ENCODE measurements around the gene CAST.
"Not testable (repeated sequence)": the region's sequence is repeated elsewhere in the genome, so short reads cannot be mapped to it uniquely, and the experiment has no call there.

The CAST gene

GRCh38 chr5:96790961-96791504, 128.9 kb downstream of the CAST start:
- no peak for DNase-seq (ENCODE audit: low read depth, low spot score)
- H3K4me3 ChIP-seq (ENCODE audit: low read length), result no peak overlapping the region

DNA sequence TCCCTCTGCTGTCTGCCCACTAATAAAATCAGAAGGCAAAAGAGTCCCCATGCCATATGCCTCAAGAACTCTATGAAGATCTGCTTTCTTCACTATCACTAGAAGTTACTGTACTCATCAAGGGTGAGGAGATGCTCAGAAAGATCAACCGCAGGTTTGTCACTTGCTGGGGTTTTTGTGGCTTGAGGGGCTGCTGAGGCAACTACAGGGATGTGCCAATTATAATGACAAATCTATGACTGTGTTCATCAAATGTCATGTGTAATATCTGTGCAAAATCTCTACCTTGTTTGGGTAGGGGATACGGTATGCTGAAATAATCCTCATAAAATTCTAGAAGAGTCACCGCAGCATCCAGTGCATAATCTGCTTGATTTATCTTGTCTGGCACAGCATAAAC, 132.6 kb downstream of the CAST start:
- DNase-seq (ENCODE audit: low read depth, low spot score), result peak; percentile 79
- H3K4me3 ChIP-seq (ENCODE audit: low read length), result no peak overlapping the region

- DNase-seq (ENCODE audit: low read depth, low spot score), result no peak
- H3K4me3 ChIP-seq (ENCODE audit: low read length), result no peak overlapping the region
These were observed 133.4 kb downstream of the CAST start for GRCh38 chr5:96795626-96796025.

- H3K4me3 ChIP-seq (ENCODE audit: low read length), result no peak overlapping the region
These were observed 134.3 kb downstream of the CAST start for GRCh38 chr5:96796434-96796833.

DNA sequence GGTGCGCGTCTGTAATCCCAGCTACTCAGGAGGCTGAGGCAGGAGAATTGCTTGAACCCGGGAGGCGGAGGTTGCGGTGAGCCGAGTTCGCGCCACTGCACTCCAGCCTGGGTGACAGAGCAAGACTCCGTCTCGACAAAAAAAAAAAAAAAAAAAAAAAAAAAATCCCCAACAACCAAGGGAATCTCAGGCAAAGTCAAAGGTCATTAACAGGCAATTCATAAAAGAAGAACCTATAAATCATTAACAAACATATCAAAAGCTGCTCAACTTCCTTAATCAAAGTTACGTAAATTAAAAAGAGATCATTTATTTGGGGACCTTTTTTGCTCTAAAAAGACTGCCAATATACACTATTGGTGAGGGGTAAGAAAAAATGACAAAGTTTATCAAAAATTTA, 139.5 kb downstream of the CAST start:
- DNase-seq (ENCODE audit: low read depth, low spot score); H3K4me3 ChIP-seq (ENCODE audit: low read length): not testable (repeated sequence)

More at GRCh38 chr5:96796434-96796833, 134.3 kb downstream of the CAST start:
- no peak for DNase-seq (ENCODE audit: low read depth, low spot score)

GRCh38 chr5:96807075-96807654, 145.0 kb downstream of the CAST start:
- no peak for DNase-seq (ENCODE audit: low read depth, low spot score)
- H3K4me3 ChIP-seq (ENCODE audit: low read length), result peak overlapping the region; percentile 76

DNA sequence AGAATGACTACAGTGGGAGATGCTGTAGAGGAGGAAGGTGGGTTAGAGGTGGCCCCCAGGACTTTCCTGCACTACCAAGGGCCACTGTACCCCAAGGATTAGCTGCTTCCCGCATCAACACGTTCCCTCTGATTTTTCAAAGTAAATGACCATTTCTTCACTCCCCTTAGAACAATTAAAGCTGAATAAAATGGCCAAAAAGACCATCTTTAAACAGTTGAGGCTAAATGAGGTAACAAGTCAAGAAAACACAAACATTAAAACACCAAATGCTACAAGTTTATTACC, 146.3 kb downstream of the CAST start:
- peak overlapping the region; percentile 76 for H3K4me3 ChIP-seq (ENCODE audit: low read length)
- no peak for DNase-seq (ENCODE audit: low read depth, low spot score)

DNA sequence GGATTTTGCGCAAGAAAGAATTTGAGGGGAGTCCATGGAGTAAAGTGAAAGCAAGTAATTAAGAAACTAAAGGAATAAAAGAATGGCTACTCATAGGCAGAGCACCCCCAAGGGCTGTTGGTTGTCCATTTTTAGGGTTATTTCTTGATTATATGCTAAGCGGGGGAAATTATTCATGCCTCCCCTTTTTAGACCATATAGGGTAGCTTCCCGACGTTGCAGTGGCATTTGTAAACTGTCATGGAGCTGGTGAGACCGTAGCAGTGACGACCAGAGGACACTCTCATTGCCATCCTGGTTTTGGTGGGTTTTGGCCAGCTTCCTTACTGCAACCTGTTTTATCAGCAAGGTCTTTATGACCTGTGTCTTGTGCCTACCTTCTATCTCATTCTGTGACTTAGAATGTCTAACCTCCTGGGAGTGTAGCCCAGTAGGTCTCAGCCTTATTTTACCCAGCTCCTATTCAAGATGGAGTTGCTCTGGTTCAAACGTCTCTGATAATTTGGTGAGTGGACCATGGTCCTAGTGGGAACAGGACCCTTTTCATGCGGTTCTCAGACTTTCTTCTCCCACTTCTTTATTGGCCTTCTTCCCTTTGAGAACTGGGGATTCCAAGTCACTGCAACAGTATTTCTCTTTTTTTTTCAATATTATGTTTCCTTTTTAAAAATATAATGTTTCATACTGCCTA, 146.8 kb downstream of the CAST start:
- peak overlapping the region; percentile 76 for H3K4me3 ChIP-seq (ENCODE audit: low read length)
- DNase-seq (ENCODE audit: low read depth, low spot score), result no peak

DNA sequence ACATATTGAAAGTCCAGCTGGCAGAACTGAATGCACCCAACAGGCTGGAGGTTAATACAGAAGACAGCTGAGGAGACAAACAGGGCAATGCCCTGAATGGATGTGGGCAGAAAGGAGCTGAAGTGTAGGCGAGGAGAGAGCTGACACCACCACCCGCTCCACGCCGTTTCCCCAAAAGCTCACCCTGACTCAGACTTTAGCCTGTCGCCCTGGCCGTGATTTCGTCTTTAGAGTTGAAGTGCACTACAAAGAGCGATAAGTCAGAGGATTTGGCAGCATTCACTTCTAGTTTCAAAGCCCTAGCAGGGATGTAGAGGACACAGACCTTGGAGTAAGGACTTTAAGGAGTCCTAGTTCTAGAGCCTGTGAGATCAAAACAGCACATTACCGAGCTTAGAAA, 147.7 kb downstream of the CAST start:
- no peak overlapping the region for H3K4me3 ChIP-seq (ENCODE audit: low read length)
- no peak for DNase-seq (ENCODE audit: low read depth, low spot score)

DNA sequence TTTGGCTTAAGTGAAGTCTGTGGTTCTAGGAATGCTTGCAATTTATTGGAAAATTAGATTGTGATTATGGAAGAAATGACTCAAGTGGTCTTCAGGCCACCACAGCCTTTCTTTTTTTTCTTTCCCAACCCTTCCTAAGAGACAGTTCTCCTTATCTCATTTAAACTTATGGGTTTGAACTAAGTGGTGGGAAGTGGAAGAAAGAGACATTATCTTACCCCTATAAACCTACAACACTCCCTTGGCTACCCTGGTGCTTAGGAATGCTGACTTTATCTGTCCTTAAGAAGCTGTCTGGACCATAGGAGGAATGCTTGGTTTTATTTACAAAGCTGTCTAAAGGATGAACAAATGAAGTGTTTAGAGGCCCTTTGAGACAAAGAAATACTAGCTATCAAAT, 150.7 kb downstream of the CAST start:
- no peak for DNase-seq (ENCODE audit: low read depth, low spot score)
- no peak overlapping the region for H3K4me3 ChIP-seq (ENCODE audit: low read length)

- H3K4me3 ChIP-seq (ENCODE audit: low read length), result no peak overlapping the region
These were observed 151.9 kb downstream of the CAST start for GRCh38 chr5:96814041-96814440.

DNA sequence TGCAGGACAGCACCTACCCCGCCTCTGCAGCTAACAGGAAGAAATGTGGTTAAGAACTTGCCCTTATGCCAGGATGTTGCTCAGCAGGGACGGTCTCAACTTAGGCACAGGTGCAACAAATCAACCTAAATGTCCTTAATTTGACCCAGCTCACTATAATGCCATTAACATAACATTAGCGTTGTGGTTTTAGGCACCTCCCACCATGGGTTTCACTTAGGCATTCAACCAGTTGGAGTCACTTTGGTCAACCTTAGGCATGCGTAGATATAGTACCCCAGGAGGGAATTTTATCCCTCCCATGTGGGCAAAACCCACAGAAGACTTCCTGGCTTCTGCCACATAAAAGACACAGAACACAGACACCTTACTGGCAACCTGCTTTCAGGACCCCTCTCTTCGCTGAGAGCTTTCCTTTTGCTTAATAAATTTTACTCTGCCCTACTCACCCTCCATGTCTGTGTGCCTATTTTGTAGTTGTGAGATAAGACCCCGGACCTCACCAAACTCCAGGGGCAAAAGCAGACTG, 154.3 kb downstream of the CAST start:
- peak; percentile 100 for DNase-seq (ENCODE audit: low read depth, low spot score)
- H3K4me3 ChIP-seq (ENCODE audit: low read length), result peak overlapping the region; percentile 47

More at GRCh38 chr5:96814041-96814440, 151.9 kb downstream of the CAST start:
- no peak for DNase-seq (ENCODE audit: low read depth, low spot score)

DNA sequence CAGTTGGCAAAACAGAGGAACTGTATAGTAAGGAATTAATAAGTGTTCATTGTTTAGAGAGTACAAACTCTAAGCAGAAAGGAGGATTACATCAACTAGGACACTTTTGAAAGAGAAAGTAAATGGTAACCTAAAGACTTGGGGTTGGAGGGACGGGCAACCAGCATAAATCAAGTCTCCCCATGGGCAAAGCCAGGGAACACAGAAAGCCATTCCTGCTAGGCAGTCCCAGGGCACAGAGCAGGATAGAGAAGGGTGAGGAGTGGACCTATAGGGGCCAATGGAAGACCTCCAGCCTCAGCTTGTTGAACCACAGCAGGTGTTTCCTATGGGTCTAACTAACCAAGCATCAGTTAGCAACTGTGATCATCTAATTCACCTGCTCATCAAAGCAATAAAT, 154.8 kb downstream of the CAST start:
- H3K4me3 ChIP-seq (ENCODE audit: low read length), result peak overlapping the region; percentile 47
- DNase-seq (ENCODE audit: low read depth, low spot score), result peak; percentile 85

DNA sequence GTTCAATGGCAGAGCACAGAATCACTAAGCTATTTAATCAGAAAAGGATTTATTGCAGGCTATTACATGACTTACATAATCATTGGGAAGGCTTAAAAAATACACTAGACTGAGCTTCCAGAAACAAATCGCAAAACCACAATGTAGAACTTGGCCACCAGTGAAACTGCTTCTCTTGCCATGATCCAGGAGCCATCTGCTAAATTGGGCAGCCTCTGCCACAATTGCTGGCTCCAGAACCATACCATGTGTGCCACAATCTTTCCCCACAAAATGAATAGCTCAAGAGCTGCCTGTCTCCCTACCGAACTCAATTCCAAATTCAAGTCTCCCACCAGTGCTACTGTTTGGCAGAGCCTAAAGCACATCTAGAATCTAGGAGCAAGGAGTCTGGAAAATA, 155.3 kb downstream of the CAST start:
- peak overlapping the region; percentile 47 for H3K4me3 ChIP-seq (ENCODE audit: low read length)
- no peak for DNase-seq (ENCODE audit: low read depth, low spot score)

GRCh38 chr5:96818125-96818788, 156.1 kb downstream of the CAST start:
- DNase-seq (ENCODE audit: low read depth, low spot score), result no peak
- H3K4me3 ChIP-seq (ENCODE audit: low read length), result no peak overlapping the region

DNA sequence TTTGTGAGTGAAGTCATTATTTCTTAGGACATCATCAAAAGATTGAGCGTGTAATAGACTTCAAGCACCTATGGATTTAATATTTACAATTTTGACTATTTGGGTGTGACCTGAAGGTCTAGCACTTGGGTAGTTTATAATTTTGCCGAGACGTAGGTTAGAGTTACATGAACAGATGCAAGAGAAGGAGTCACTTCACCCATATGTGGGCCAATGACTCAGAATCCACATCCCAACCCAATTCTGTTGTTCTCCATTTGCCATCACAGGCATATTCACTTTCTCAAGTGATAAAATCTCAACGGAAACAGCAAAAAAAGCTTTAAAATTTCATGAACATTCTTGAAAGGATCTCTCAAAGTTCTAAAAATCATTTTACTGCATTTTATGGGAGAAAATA, 157.6 kb downstream of the CAST start:
- DNase-seq (ENCODE audit: low read depth, low spot score), result no peak
- H3K4me3 ChIP-seq (ENCODE audit: low read length), result no peak overlapping the region

GRCh38 chr5:96821260-96821916, 159.2 kb downstream of the CAST start:
- no peak for DNase-seq (ENCODE audit: low read depth, low spot score)

GRCh38 chr5:96822686-96823459, 160.7 kb downstream of the CAST start:
- H3K4me3 ChIP-seq (ENCODE audit: low read length), result no peak overlapping the region
- DNase-seq (ENCODE audit: low read depth, low spot score), result peak; percentile 63

More at GRCh38 chr5:96821260-96821916, 159.2 kb downstream of the CAST start:
- H3K4me3 ChIP-seq (ENCODE audit: low read length), result no peak overlapping the region

GRCh38 chr5:96823900-96824380, 161.8 kb downstream of the CAST start:
- no peak overlapping the region for H3K4me3 ChIP-seq (ENCODE audit: low read length)
- DNase-seq (ENCODE audit: low read depth, low spot score), result no peak

All from Jurkat, Clone E6-1 (cell line).